Colon (tissue), 2 donors: Measurements from ENCODE around the gene MGAT4D.
"Not testable (repeated sequence)": the region's sequence is repeated elsewhere in the genome, so short reads cannot be mapped to it uniquely, and the experiment has no call there.

ENCODE experiments used
- FAIRE-seq: peaks from 2 replicates; lab custom pipeline; 2012; peaks lifted over from hg19 to GRCh38; lab: Jason Lieb, UNC
- donor health status: control.
- donor health status: control.

The MGAT4D gene

GRCh38 chr4:140497747-140498636, at the start of gene MGAT4D:
MGAT4D (minus strand) TSS chr4:140498293; CDS start chr4:140498222, 71 bp downstream.
- no peak for FAIRE-seq

DNA sequence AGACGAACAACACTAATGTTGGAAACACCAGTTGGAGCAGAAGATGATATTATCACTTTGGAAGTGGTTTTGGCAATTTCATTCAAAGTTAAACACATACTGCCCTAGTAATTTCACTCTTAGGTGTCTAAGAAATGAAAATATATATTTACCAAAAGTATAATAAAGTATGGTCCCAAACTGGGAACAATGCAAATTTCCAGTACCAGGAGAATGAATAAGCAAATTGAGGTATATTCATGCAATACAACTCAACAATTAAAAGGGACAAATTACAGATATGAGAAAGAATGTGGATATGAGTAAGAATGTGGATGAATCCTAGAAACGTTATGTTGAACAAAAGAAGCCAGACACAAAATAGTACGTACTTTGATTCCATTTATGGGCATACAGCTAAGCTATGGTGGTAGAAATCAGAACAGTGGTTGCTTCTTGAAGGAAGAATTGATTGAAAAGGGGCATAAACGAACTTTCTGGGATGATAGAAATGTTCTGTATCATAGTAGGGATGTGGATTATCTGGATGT, 35.9 kb upstream of the MGAT4D start:
- FAIRE-seq = no peak

GRCh38 chr4:140529434-140529833, 31.3 kb upstream of the MGAT4D start:
- FAIRE-seq = no peak

DNA sequence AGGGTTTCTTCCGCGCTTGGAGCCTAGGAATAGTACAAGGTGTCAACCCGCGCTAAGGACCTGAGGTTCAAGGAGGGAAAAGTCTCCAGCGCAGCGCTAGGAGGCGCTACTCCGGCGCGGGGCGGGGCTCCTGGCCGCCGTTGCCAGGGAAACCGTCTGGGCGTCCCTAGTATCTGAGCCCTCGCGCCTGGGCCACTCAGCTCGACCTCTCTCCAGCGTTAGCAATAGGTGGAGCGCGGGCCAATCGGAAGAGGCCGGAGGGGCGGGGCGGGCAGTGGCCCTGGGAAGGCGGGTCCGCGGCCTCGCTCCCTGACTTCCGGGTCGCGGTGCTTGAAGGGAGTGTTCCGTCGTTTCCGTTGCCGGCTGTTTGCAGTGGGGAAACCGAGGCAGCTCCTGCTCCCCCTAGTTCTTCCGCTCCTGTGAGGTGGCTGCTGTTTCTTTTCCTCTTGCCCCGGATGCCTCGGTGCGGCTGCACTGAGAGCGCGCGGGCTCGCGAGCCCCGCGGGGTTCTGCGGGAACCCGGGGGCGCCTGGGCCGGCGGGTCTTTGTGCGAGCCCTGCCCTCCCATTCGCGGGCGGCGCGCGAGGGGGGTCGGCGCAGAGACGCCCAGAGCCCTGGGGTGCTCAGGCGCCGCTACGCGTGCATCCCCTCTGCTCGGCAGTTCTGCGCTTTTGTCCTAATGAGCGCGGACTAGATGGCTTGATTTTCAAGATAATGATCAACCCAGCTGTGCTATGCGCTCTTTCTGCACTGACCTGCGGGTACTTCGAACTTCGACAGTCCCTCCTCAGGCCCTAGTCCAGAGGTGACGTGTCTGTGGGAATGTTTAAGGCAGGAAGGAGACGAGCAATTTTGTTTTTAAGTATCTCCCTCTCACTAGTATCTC, 26.0 kb upstream of the MGAT4D start, which contains the start of gene ELMOD2:
Gene ELMOD2 (plus strand): TSS at position 312 of the 886 bp plus-strand sequence. CDS start 1,261 bp downstream, outside the sequence.
- FAIRE-seq = peak; percentile 90

- peak; percentile 18 for FAIRE-seq
These were observed 25.3 kb upstream of the MGAT4D start for GRCh38 chr4:140523370-140523856.

DNA sequence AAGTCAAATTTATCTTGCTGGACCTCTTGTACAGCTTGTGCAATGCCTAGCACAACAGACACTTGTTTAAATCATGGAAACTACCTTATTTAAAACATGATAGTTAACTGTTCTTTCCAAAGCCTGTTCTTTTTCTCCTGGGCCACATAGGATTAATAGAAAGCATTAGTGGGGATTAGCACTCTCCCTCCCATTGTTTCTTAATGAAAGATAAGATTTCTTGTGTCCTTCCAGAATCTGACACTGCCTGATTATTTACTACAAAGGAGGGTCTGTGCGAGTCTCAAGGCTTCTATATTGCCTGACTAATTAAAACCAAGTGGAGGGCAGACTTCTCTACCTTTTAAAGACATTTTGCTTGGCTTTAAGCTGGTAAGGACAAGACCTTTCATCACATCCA, 17.3 kb upstream of the MGAT4D start:
- FAIRE-seq = no peak

DNA sequence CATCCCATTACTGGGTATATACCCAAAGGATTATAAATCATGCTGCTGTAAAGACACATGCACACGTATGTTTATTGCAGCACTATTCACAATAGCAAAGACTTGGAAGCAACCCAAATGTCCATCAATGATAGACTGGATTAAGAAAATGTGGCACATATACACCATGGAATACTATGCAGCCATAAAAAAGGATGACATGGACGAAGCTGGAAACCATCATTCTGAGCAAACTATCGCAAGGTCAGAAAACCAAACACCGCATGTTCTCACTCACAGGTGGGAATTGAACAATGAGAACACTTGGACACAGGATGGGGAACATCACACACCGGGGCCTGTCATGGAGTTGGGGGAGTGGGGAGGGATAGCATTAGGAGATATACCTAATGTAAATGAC, 15.7 kb upstream of the MGAT4D start:
- FAIRE-seq = not testable (repeated sequence)

DNA sequence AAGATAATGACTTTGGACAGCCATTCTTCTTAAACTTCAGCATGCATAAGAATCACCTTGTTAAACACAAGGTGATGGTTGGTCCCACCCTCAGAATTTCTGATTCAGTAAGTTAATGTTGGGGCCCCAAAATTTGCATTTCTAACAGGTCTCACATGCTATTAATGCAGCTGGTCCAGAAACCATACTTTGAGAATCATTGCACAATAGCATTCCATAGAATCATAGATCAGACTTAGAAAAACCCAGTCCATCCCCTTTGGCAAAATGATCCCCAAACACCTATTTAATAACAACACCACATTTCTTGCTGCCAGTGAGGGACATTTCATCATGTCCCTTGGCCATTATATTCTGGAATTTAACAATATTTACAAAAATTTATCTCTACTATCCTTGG, 6.2 kb upstream of the MGAT4D start:
- FAIRE-seq = no peak

GRCh38 chr4:140499391-140499790, 1.3 kb upstream of the MGAT4D start:
- no peak for FAIRE-seq

- FAIRE-seq = no peak
These were observed 717 bp downstream of the MGAT4D start for GRCh38 chr4:140497405-140497746.

GRCh38 chr4:140485939-140486338, 12.2 kb downstream of the MGAT4D start:
- no peak for FAIRE-seq

GRCh38 chr4:140483445-140483844, 14.6 kb downstream of the MGAT4D start:
- no peak for FAIRE-seq

- FAIRE-seq = no peak
These were observed 25.9 kb downstream of the MGAT4D start for GRCh38 chr4:140472156-140472555.

GRCh38 chr4:140469791-140470733, 28.0 kb downstream of the MGAT4D start:
- FAIRE-seq = no peak

- FAIRE-seq = no peak
These were observed 31.9 kb downstream of the MGAT4D start for GRCh38 chr4:140466146-140466545.

GRCh38 chr4:140463614-140464013, 34.5 kb downstream of the MGAT4D start:
- FAIRE-seq = no peak

DNA sequence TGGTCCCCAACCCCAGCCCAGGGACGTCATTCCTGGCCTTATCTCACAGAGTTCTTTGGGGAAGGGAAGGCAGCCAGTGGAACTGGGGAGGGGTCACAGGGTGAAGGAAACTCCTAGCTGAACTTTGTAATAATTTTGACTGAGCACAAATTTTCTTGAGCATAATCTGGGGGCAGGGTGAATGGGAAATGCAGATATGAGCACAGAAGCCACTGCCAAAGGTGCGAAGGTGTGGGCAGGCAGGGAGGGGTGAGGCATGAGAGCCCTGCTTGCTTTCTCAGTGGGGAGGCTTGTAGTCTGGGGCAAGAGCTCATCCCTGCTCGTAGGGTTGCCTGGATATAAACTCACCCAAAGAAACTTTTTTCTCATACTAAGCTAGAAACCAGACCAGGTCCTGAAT, 34.9 kb downstream of the MGAT4D start:
- no peak for FAIRE-seq

- FAIRE-seq = no peak
These were observed 47.7 kb downstream of the MGAT4D start for GRCh38 chr4:140450352-140450751.

DNA sequence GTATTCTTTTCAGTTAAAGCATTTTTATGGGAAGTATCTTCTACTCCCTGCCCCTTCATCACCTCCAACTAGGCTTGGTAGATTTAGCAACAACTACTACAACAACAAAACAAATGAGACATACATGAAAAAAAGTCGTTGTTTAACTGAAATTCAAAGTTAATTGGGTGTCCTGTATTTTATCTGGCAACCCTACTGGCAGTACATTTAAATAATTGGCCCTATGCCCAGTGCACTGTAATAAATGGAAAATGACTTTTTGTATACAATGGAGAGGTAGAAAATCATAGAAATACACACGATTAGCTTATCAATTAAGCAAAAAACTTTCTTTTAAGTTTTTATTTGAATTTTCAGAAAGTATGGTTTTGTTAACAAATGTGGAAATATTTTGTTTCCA, 49.3 kb downstream of the MGAT4D start:
- no peak for FAIRE-seq

- no peak for FAIRE-seq
These were observed 49.9 kb downstream of the MGAT4D start for GRCh38 chr4:140448162-140448561.

DNA sequence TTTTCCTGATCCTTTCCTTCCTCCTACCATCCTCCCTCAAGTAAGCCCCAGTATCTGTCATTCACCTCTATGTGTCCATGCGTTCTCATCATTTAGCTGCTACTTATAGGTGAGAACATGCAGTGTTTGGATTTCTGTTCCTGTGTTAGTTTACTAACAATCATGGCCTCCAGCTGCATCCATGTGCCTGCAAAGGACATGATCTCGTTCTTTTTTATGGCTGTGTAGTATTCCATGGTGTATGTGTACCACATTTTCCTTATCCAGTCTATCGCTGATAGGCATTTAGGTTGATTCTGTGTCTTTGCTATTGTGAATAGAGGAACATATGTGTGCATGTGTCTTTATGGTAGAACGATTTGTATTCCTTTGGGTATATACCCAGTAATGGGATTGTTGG, 53.7 kb downstream of the MGAT4D start:
- not testable (repeated sequence) for FAIRE-seq
